Measurements from ENCODE around the gene VRK2. TPM values are rescaled to one million over a fixed set of nuclear protein-coding genes. Genes with fewer than 3 reads are reported as not detected.
A peak's percentile ranks its signal among the peaks of the same experiment; 100 is the strongest.
"Not testable (repeated sequence)": the region's sequence is repeated elsewhere in the genome, so short reads cannot be mapped to it uniquely, and the experiment has no call there.

VRK2 gene
- total RNA-seq, 1 experiment from 2014 or later = 36.3 TPM

- in situ Hi-C loops (cut with HindIII; ENCODE audit: low pct_unique_long_range_greater_than_20kb, low sequenced_read_pairs) = not testable (repeated sequence)
Measured at GRCh38 chr2:58092772-58093171, 46.2 kb downstream of the VRK2 start.

GRCh38 chr2:58097025-58097424 is 50.4 kb downstream of the VRK2 start:
- in situ Hi-C loops (cut with HindIII; ENCODE audit: low pct_unique_long_range_greater_than_20kb, low sequenced_read_pairs) = no loop called here
- no peak for DNase-seq (ENCODE audit: low read depth, low spot score)

More at GRCh38 chr2:58092772-58093171, 46.2 kb downstream of the VRK2 start:
- not testable (repeated sequence) for DNase-seq (ENCODE audit: low read depth, low spot score)

GRCh38 chr2:58098254-58099095 is 51.9 kb downstream of the VRK2 start:
- DNase-seq (ENCODE audit: low read depth, low spot score) = no peak
- in situ Hi-C loops (cut with HindIII; ENCODE audit: low pct_unique_long_range_greater_than_20kb, low sequenced_read_pairs) = no loop called here

- no peak for DNase-seq (ENCODE audit: low read depth, low spot score)
- in situ Hi-C loops (cut with HindIII; ENCODE audit: low pct_unique_long_range_greater_than_20kb, low sequenced_read_pairs) = no loop called here
Measured at GRCh38 chr2:58099096-58099769, 52.6 kb downstream of the VRK2 start.

- no peak for DNase-seq (ENCODE audit: low read depth, low spot score)
- in situ Hi-C loops (cut with HindIII; ENCODE audit: low pct_unique_long_range_greater_than_20kb, low sequenced_read_pairs) = no loop called here
Measured at GRCh38 chr2:58101500-58101899, 54.9 kb downstream of the VRK2 start.

GRCh38 chr2:58106896-58107295 is 60.3 kb downstream of the VRK2 start:
- DNase-seq (ENCODE audit: low read depth, low spot score) = no peak
- in situ Hi-C loops (cut with HindIII; ENCODE audit: low pct_unique_long_range_greater_than_20kb, low sequenced_read_pairs) = no loop called here

GRCh38 chr2:58107803-58108710 is 61.5 kb downstream of the VRK2 start:
- DNase-seq (ENCODE audit: low read depth, low spot score) = no peak
- in situ Hi-C loops (cut with HindIII; ENCODE audit: low pct_unique_long_range_greater_than_20kb, low sequenced_read_pairs) = no loop called here

GRCh38 chr2:58109481-58109880 is 62.9 kb downstream of the VRK2 start:
- no peak for DNase-seq (ENCODE audit: low read depth, low spot score)
- in situ Hi-C loops (cut with HindIII; ENCODE audit: low pct_unique_long_range_greater_than_20kb, low sequenced_read_pairs) = no loop called here

- no peak for DNase-seq (ENCODE audit: low read depth, low spot score)
Measured at GRCh38 chr2:58110765-58111164, 64.2 kb downstream of the VRK2 start.

GRCh38 chr2:58113563-58113962 is 67.0 kb downstream of the VRK2 start:
- DNase-seq (ENCODE audit: low read depth, low spot score); in situ Hi-C loops (cut with HindIII; ENCODE audit: low pct_unique_long_range_greater_than_20kb, low sequenced_read_pairs): not testable (repeated sequence)

More at GRCh38 chr2:58110765-58111164, 64.2 kb downstream of the VRK2 start:
- in situ Hi-C loops (cut with HindIII; ENCODE audit: low pct_unique_long_range_greater_than_20kb, low sequenced_read_pairs) = no loop called here

- in situ Hi-C loops (cut with HindIII; ENCODE audit: low pct_unique_long_range_greater_than_20kb, low sequenced_read_pairs) = no loop called here
- no peak for DNase-seq (ENCODE audit: low read depth, low spot score)
Measured at GRCh38 chr2:58120626-58121229, 74.1 kb downstream of the VRK2 start.

- DNase-seq (ENCODE audit: low read depth, low spot score) = no peak
- in situ Hi-C loops (cut with HindIII; ENCODE audit: low pct_unique_long_range_greater_than_20kb, low sequenced_read_pairs) = no loop called here
Measured at GRCh38 chr2:58122040-58122439, 75.4 kb downstream of the VRK2 start.

GRCh38 chr2:58122540-58122939 is 75.9 kb downstream of the VRK2 start:
- in situ Hi-C loops (cut with HindIII; ENCODE audit: low pct_unique_long_range_greater_than_20kb, low sequenced_read_pairs) = no loop called here
- DNase-seq (ENCODE audit: low read depth, low spot score) = no peak

- in situ Hi-C loops (cut with HindIII; ENCODE audit: low pct_unique_long_range_greater_than_20kb, low sequenced_read_pairs) = no loop called here
- no peak for DNase-seq (ENCODE audit: low read depth, low spot score)
Measured at GRCh38 chr2:58127111-58127510, 80.5 kb downstream of the VRK2 start.

- in situ Hi-C loops (cut with HindIII; ENCODE audit: low pct_unique_long_range_greater_than_20kb, low sequenced_read_pairs) = no loop called here
- no peak for DNase-seq (ENCODE audit: low read depth, low spot score)
Measured at GRCh38 chr2:58130238-58130637, 83.6 kb downstream of the VRK2 start.

- in situ Hi-C loops (cut with HindIII; ENCODE audit: low pct_unique_long_range_greater_than_20kb, low sequenced_read_pairs) = no loop called here
- DNase-seq (ENCODE audit: low read depth, low spot score) = peak; percentile 64
Measured at GRCh38 chr2:58131191-58132011, 84.8 kb downstream of the VRK2 start.

GRCh38 chr2:58133395-58133794 is 86.8 kb downstream of the VRK2 start:
- in situ Hi-C loops (cut with HindIII; ENCODE audit: low pct_unique_long_range_greater_than_20kb, low sequenced_read_pairs) = no loop called here
- DNase-seq (ENCODE audit: low read depth, low spot score) = peak; percentile 91
